GM18873 (cell line): Measurements from ENCODE around the gene TAF5L.
"Not testable (repeated sequence)": the region's sequence is repeated elsewhere in the genome, so short reads cannot be mapped to it uniquely, and the experiment has no call there.

Source experiments
- ATAC-seq: cut with Tn5 transposase; IDR thresholded peaks from one replicate; pipeline ENCODE4 v1.9.1; 2021; ENCODE audit warnings: mild to moderate bottlenecking, moderate library complexity, moderate number of reproducible peaks; ENCODE audit not compliant: unreplicated experiment, low FRiP score

The TAF5L gene

GRCh38 chr1:229614701-229615100, 11.2 kb downstream of the TAF5L start:
- no peak for ATAC-seq

GRCh38 chr1:229613938-229614337, 12.0 kb downstream of the TAF5L start:
- ATAC-seq: no peak

- no peak for ATAC-seq
Measured at GRCh38 chr1:229608590-229608989, 17.3 kb downstream of the TAF5L start.

- ATAC-seq: no peak
Measured at GRCh38 chr1:229607370-229607769, 18.6 kb downstream of the TAF5L start.

GRCh38 chr1:229603371-229604005, 22.4 kb downstream of the TAF5L start:
- no peak for ATAC-seq

- no peak for ATAC-seq
Measured at GRCh38 chr1:229600229-229600628, 25.7 kb downstream of the TAF5L start.

- ATAC-seq: no peak
Measured at GRCh38 chr1:229599218-229599954, 26.5 kb downstream of the TAF5L start.

- ATAC-seq: no peak
Measured at GRCh38 chr1:229597877-229598276, 28.0 kb downstream of the TAF5L start.

- no peak for ATAC-seq
Measured at GRCh38 chr1:229596925-229597699, 28.8 kb downstream of the TAF5L start.

- not testable (repeated sequence) for ATAC-seq
Measured at GRCh38 chr1:229595876-229596275, 30.0 kb downstream of the TAF5L start.

- no peak for ATAC-seq
Measured at GRCh38 chr1:229594227-229595008, 31.5 kb downstream of the TAF5L start.

GRCh38 chr1:229593800-229594199, 32.1 kb downstream of the TAF5L start:
- ATAC-seq: no peak

- no peak for ATAC-seq
Measured at GRCh38 chr1:229590119-229590518, 35.8 kb downstream of the TAF5L start.

GRCh38 chr1:229585338-229585737, 40.6 kb downstream of the TAF5L start:
- no peak for ATAC-seq

- ATAC-seq: no peak
Measured at GRCh38 chr1:229582715-229583114, 43.2 kb downstream of the TAF5L start.

- ATAC-seq: no peak
Measured at GRCh38 chr1:229582011-229582694, 43.8 kb downstream of the TAF5L start.

- no peak for ATAC-seq
Measured at GRCh38 chr1:229581485-229581884, 44.4 kb downstream of the TAF5L start.

- ATAC-seq: no peak
Measured at GRCh38 chr1:229579059-229579673, 46.8 kb downstream of the TAF5L start.

GRCh38 chr1:229578168-229579058, 47.5 kb downstream of the TAF5L start:
- no peak for ATAC-seq
